ENCODE data around the gene ZNF280A. TPM values are rescaled to one million over a fixed set of nuclear protein-coding genes. Genes with fewer than 3 reads are reported as not detected.
A peak's percentile ranks its signal among the peaks of the same experiment; 100 is the strongest.
"Not testable (repeated sequence)": the region's sequence is repeated elsewhere in the genome, so short reads cannot be mapped to it uniquely, and the experiment has no call there.

The ZNF280A gene
- total RNA-seq, 1 experiment from 2014 or later, result 1.9 TPM

DNA sequence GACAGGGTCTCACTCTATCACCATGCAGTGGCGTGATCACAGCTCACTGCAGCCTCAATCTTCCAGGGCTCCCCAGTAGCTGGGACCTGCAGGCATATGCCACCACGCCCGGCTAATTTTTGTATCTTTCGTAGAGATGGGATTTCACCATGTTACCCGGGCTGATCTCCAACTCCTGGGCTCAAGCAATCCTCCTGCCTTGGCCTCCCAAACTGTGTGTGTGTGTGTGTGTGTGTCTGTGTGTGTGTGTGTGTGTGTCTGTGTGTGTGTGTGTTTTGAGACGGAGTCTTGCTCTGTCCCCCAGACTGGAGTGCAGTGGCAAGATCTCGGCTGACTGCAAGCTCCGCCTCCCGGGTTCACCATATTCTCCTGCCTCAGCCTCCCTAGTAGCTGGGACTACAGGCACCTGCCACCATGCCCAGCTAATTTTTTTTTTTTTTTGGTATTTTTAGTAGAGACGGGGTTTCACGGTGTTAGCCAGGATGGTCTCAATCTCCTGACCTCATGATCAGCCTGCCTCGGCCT, 12.5 kb upstream of the ZNF280A start:
- DNase-seq, result not testable (repeated sequence)

DNA sequence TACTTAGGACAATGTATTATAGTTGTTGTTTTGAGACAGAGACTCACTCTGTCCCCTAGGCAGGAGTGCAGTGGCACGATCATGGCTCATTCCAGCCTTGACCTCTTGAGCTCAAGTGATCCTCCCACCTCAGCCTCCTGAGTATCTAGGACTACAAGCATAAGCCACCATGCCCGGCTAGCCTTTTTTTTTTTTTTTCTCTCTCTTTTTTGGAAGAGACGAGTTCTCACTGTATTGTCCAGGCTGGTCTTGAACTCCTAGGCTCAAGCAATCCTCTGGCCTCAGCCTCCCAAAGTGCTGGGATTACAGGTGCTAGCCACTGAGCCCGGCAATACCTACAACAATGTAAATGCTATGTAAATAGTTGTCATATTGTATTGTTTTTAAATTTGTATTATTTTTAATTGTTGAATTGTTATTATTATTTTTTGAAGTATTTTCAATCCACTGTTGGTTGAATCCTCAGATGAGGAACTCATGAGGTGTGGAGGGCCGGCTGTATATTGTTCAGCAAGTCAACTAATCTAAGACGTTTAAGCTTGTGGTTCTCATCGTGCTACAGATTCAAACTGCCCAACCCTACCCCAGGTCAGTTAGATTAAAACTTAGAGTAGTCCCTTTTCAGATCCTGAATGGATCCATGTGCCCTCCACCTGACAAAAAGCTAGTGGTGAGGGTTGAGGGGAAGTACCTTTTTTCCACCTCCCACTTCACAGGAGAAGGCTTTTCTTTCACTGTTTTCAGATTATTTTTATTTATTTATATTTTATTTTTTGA, 11.9 kb upstream of the ZNF280A start:
- Histone ChIP-seq H3K9me3 (replicated peaks) (no peaks in the 10 kb centered on the region), H3K27me3 (peaks cover 3% of the 10 kb centered on the region; the same call in 1 of the 2 replicates), H3K36me3 (no peaks in the 10 kb centered on the region), H3K4me1 (no peaks in the 10 kb centered on the region), H3K27ac (no peak overlapping the region), H3K4me3 (no peak overlapping the region)
- DNase-seq, result no peak

More for the DNA sequence above, 12.5 kb upstream of the ZNF280A start:
- not testable (repeated sequence) for H3K4me3 ChIP-seq; H3K4me1 ChIP-seq; H3K27ac ChIP-seq; H3K36me3 ChIP-seq; H3K9me3 ChIP-seq (replicated peaks); H3K27me3 ChIP-seq

DNA sequence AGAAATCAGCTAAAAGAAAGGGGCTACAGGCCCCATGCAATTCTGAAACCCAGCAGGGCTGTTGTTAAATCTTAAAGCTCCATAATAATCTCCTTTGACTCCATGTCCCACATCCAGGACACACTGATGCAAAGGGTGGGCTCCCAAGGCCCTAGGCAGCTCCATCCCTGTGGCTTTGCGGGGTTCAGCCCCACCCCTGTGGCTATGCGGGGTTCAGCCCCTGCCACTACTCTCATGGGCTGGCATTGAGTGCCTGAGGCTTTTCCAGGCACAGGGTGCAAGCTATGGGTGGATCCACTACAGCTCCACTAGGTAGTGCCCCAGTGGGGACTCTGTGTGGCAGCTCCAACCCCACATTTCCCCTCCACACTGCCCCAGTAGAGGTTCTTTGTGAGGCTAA, 8.7 kb upstream of the ZNF280A start:
- Histone ChIP-seq H3K27me3 (no peaks in the 10 kb centered on the region), H3K9me3 (replicated peaks) (no peaks in the 10 kb centered on the region), H3K4me1 (no peaks in the 10 kb centered on the region), H3K36me3 (no peaks in the 10 kb centered on the region), H3K4me3 (no peak overlapping the region), H3K27ac (no peak overlapping the region)
- DNase-seq, result no peak

DNA sequence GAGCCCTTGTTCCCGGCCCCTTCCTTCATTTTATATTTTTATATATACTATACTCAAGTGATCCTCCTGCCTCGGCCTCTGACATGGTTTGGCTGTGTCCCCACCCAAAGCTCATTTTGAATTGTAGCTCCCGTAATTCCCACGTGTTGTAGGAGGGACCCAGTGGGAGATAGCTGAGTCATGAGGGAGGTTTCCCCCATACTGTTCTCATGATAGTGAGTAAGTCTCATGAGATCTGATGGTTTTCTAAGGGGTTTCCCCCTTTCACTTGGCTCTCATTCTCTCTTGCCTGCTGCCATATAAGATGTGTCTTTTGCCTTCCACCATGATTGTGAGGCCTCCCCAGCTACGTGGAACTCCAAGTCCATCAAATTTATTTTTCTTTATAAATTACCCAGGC, 7.2 kb upstream of the ZNF280A start:
- Histone ChIP-seq H3K4me1 (no peaks in the 10 kb centered on the region), H3K27me3 (no peaks in the 10 kb centered on the region), H3K36me3 (no peaks in the 10 kb centered on the region), H3K4me3 (no peak overlapping the region), H3K9me3 (replicated peaks) (no peaks in the 10 kb centered on the region), H3K27ac (no peak overlapping the region)
- DNase-seq, result no peak

DNA sequence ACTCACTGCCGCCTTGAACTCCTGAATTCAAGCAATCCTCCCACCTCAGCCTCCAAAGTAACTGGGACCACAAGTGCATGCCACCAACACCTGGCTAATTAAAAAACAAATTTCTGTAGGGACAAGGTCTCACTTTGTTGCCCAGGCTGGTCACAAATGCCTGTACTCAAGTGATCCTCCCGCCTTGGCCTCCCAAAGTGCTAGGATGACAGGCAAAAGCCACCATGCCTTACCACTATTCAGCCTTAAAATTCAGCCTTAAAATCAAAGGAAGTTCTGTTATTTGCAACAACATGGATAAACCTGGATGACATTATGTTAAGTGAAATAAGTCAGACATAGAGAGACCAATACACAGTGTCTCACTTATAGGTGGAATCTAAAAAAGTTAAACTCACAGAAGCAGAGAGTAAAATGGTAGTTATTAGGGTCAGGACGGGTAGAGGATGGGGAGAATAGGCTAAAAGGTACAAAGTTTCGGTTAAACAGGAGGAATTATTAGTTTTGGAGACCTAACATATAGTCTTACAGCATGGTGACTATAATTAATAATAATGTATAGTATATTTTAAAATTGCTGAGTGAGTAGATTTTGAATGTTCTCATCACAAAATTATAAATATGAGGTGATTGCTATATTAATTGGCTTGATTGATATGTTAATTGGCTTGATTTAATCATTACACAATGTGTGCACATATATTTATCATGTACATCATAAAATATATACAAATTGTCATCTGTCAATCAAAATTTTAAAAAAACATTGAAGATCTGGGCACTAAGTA, 6.2 kb upstream of the ZNF280A start:
- no peak overlapping the region for H3K4me3 ChIP-seq
- no peak overlapping the region for H3K27ac ChIP-seq
- H3K9me3 ChIP-seq (replicated peaks), result no peaks in the 10 kb centered on the region
- H3K27me3 ChIP-seq, result no peaks in the 10 kb centered on the region
- no peak for DNase-seq
- no peaks in the 10 kb centered on the region for H3K36me3 ChIP-seq
- H3K4me1 ChIP-seq, result no peaks in the 10 kb centered on the region

DNA sequence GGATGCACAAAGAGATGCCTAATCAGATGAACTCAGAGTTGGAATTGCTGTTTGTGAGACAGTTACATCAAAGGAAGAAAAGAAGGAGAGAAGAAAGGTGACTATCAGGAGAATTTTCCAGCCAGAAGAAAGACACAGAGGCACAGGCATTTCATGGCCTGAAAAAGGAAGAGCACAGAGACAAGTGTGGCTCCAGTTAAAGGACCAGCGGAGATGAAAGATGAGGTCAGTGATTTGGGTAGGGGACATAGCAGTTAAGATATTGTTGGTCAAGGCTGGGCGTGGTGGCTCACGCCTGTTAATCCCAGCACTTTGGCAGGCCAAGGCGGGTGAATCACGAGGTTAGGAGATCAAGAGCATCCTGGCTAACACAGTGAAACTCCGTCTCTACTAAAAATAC, 3.4 kb upstream of the ZNF280A start:
- DNase-seq, result no peak
- Histone ChIP-seq H3K4me1 (no peaks in the 10 kb centered on the region; the same call in 1 of the 2 replicates), H3K27me3 (no peaks in the 10 kb centered on the region), H3K9me3 (replicated peaks) (no peaks in the 10 kb centered on the region), H3K27ac (no peak overlapping the region), H3K4me3 (no peak overlapping the region), H3K36me3 (no peaks in the 10 kb centered on the region)

DNA sequence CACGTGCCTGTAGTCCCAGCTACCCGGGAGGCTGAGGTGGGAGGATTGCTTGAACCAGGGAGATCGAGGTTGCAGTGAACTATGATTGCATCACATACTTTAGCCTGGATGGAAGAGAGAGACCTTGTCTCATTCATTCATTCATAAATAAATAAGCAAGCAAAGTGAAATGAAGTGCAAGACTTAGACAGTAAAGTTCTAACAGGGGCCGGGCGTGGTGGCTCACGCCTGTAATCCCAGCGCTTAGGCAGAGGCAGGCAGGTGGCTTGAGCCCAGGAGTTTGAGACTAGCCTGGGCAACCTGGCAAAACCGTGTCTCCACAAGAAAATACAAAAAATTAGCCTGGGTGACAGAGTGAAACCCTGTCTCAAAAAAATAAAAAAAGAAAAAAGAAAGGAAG, 1.6 kb upstream of the ZNF280A start:
- H3K4me1 ChIP-seq, result no peaks in the 10 kb centered on the region; the same call in 1 of the 2 replicates
- H3K4me3 ChIP-seq, result no peak overlapping the region
- DNase-seq, result no peak
- H3K9me3 ChIP-seq (replicated peaks), result no peaks in the 10 kb centered on the region
- no peak overlapping the region for H3K27ac ChIP-seq
- H3K27me3 ChIP-seq, result no peaks in the 10 kb centered on the region
- no peaks in the 10 kb centered on the region for H3K36me3 ChIP-seq

DNA sequence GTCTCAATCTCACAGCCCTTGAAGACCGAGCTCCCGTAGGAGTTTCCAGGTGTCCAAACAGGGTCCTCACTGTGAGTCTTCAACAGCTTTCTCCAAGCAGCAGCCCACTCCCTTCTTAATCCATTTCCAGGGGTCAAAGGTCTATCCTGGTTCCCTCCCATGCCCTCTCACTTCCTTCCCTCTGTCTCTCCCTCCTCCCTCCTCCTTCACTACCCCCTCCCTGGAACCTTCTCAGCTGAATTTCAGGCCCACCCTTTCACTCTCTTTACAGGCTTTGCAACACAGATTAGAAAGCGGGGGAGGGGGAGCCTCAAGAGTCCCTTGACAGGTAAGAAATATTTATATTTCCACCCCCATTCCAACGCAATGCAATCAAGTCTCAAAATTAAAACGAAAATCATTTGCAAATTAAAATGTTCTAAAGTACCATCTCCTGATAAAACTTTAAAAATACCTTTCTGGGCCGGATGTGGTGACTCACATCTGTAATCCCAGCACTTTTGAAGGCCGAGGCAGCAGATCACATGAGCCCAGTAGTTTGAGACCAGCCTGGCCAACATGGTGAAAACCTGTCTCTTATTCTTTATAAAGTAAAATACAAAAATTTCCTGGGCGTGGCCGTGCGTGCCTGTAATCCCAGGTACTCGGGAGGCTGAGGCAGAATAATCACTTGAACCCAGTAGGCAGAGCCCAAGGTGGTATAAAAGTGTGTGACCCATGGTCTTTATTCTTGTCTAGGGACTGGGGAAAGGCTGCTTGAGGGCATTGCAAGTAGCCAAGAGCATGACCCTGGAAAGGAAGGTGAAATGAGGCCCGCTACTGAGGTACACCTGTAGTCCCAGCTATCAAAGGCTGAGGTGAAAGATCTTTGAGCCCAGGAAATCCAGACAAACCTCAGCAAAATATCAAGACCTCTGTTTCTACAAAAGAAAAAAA, 865 bp upstream of the ZNF280A start:
- no peaks in the 10 kb centered on the region for H3K27me3 ChIP-seq
- H3K9me3 ChIP-seq (replicated peaks), result no peaks in the 10 kb centered on the region
- H3K4me3 ChIP-seq, result no peak overlapping the region
- no peaks in the 10 kb centered on the region; the same call in 1 of the 2 replicates for H3K4me1 ChIP-seq
- DNase-seq, result no peak
- H3K36me3 ChIP-seq, result no peaks in the 10 kb centered on the region
- H3K27ac ChIP-seq, result no peak overlapping the region

DNA sequence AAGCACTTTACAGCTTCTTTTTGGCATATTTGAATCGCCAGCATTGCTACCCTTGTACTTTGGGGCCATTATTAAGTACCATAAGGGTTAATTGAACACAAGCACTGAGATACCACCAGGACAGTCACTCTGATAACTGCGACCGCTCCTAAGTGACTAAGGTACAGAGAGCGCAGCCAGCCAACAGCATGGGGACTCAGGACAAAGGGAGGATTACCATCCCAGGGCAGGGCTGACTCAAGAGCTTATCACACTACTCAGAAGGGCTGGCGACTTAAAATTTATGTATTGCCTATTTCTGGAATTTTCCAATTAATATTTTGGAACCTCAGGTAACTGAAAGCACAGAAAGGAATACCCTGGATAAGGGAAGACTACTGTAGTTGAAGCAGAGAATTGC, 479 bp downstream of the ZNF280A start:
- H3K27me3 ChIP-seq, result no peaks in the 10 kb centered on the region

DNA sequence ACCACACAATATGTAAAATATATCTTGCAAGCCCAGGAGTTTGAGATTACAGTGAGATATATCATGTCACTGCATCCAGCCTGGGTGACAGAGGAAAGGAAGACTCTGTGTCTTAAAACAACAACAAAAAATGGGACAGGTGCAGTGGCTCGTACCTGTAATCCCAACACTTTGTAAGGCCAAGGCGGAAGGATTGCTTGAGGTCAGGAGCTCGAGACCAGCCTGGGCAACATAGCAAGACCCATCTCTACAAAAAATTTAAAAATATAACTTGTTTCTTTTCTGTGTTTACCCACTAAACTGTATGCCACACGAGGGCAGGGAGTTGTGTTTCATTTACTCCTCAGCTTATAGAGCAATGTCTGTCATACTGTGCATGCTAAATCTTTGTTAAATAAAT, 3.1 kb downstream of the ZNF280A start:
- Histone ChIP-seq H3K4me3 (no peak overlapping the region), H3K27me3 (no peaks in the 10 kb centered on the region), H3K9me3 (replicated peaks) (0 out of 2 replicates have a peak, but pooled peaks cover 4% of the 10 kb centered on the region), H3K27ac (no peak overlapping the region), H3K4me1 (peaks cover 20% of the 10 kb centered on the region), H3K36me3 (no peaks in the 10 kb centered on the region)
- no peak for DNase-seq

More for the DNA sequence above, 479 bp downstream of the ZNF280A start:
- Histone ChIP-seq H3K9me3 (replicated peaks) (no peaks in the 10 kb centered on the region), H3K27ac (no peak overlapping the region), H3K4me3 (peak overlapping the region; percentile 44), H3K36me3 (no peaks in the 10 kb centered on the region), H3K4me1 (peaks cover 12% of the 10 kb centered on the region)
- DNase-seq, result peak in 1 of 2 experiments; percentile 13

DNA sequence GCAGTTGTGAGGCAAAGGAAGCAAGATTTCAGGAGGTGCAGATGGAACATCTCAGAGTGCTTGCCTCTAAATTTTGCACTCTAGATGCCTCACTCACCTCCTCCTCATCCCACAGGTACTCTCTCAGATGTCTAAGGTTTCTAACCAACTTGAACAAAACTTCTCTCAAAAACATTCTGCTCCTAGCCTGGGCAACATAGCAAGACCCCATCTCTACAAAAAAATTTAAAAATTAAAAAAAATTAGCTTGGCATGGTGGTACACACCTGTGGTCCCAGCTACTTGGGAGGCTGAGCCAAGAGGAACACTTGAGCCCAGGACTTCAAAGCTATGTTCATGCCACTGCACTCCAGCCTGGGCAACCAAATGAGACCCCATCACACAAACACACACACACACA, 4.2 kb downstream of the ZNF280A start:
- no peak overlapping the region for H3K4me3 ChIP-seq
- no peak overlapping the region for H3K27ac ChIP-seq
- no peaks in the 10 kb centered on the region for H3K36me3 ChIP-seq
- no peak for DNase-seq
- H3K9me3 ChIP-seq (replicated peaks), result 0 out of 2 replicates have a peak, but pooled peaks cover 4% of the 10 kb centered on the region
- H3K4me1 ChIP-seq, result peaks cover 20% of the 10 kb centered on the region
- H3K27me3 ChIP-seq, result no peaks in the 10 kb centered on the region

DNA sequence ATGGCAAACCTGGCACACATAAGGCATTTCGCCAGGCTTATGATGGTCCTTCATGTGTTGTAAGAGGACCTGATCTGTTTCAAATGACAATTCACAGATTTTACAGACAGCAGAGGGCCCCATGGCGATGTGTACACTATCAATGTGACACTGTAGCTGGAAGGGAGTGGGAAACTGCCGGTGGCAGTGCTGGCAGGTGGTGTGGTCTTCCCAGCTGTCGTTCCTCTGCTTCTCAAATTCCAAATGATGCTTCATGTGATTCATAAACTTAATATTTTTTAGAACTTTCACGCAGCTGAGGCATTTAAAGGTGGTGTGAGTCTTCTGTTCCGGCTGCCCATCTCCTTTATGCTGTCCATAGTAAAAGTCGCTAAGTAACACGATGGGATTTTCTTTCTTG, 5.6 kb downstream of the ZNF280A start:
- peak overlapping the region; percentile 11; the same call in 1 of the 2 replicates for H3K4me3 ChIP-seq
- H3K36me3 ChIP-seq, H3K27me3 ChIP-seq: not testable (repeated sequence)
- DNase-seq, result peak; percentile 77 to 87
- H3K27ac ChIP-seq, result peak overlapping the region; percentile 53
- peaks cover 12% of the 10 kb centered on the region for H3K9me3 ChIP-seq (replicated peaks)
- peaks cover 20% of the 10 kb centered on the region for H3K4me1 ChIP-seq

DNA sequence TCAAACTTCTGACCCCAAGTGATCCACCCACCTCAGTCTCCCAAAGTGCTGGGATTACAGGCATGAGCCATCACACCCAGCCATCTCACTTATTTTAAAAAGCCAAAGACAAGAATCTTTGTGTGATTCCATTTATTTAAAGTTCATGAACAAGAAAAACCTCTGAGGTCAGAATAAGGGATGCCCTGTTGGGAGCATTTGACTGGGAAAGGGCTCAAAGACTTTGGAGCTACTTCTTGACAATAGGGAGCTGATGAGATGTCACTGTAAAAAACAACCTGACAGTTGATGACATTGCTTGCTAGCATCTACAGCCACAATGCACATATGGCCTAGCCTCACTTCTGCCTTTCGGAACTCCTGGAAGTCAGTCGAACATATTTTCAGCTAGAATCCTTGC, 6.5 kb downstream of the ZNF280A start:
- H3K4me3 ChIP-seq, result no peak overlapping the region
- H3K36me3 ChIP-seq, result no peaks in the 10 kb centered on the region

DNA sequence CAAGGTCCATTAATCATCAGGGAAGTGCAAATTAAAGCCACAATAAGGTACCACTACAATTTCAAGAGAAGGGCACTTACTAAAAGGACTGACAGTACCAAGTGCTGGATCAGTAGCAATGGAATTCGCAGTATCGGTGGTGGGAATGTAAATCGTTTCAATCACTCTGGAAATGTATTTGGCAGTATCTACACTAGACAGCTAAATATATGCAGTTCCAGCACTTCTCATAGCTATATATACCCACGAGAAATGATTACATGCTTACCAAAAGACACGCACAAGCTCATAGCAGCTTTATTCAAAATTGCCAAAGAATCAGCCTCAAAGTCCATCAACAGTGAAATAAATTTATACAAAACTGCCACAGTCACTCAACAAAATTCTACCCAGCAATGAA, 7.1 kb downstream of the ZNF280A start:
- DNase-seq, result no peak
- Histone ChIP-seq H3K27ac (no peak overlapping the region), H3K36me3 (no peaks in the 10 kb centered on the region), H3K4me3 (no peak overlapping the region), H3K9me3 (replicated peaks) (peaks cover 15% of the 10 kb centered on the region), H3K4me1 (peaks cover 20% of the 10 kb centered on the region), H3K27me3 (no peaks in the 10 kb centered on the region)

More for the DNA sequence above, 6.5 kb downstream of the ZNF280A start:
- H3K9me3 ChIP-seq (replicated peaks), result peaks cover 15% of the 10 kb centered on the region
- H3K27me3 ChIP-seq, result no peaks in the 10 kb centered on the region
- H3K4me1 ChIP-seq, result peaks cover 20% of the 10 kb centered on the region
- DNase-seq, result no peak
- H3K27ac ChIP-seq, result peak overlapping the region; percentile 53; the same call in 1 of the 2 replicates

Data from SJCRH30 (cell line).